ENCODE data around the gene MAMDC2.

DNA sequence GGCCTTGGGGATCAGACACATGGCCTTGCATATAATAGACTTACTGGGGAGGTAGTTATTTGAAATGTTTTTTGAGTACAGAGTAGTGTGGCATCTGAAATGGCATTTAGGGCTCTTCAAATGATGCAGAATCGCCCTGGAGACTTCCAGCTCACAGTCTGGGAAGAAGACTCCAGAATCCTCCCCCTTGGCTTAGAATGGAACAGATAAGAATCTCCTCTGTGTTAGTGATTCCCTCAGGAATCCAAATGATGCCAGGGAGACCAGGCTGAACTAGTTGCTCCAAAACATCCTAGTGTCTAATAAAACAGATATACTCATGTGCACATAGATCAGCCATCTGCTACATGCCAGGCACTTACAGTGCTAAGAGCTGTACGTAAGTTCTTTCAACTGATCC, 176.6 kb downstream of the MAMDC2 start:
- TF ChIP-seq CTCF (IDR thresholded peaks at IDR 0.05) = no peak
- TF ChIP-seq POLR2AphosphoS5 (IDR thresholded peaks at IDR 0.05) = no peak
- no peak for TF ChIP-seq POLR2A (IDR thresholded peaks at IDR 0.05)
- no peak for TF ChIP-seq EP300 (IDR thresholded peaks at IDR 0.05)

All from gastroesophageal sphincter (tissue), 3 donors.